Esophagus muscularis mucosa (tissue), 4 donors: ENCODE results near the gene PLA2G4C. TPM values are rescaled to one million over a fixed set of nuclear protein-coding genes. Genes with fewer than 3 reads are reported as not detected.

ENCODE experiments used
- DNase-seq: peaks from one replicate; pipeline ENCODE4 v3.0.0-alpha.2; 2017; ENCODE audit errors: extremely low spot score
- H3K27ac ChIP-seq, 4 donors: fragments of 200-600 bp; sonication (generic); replicated peaks in 1 of 4; 1 replicate in 3 of 4; 2 replicates in 1 of 4; pipeline ENCODE4 v1.5.1; 2016 to 2019; ENCODE audit warnings: mild to moderate bottlenecking in 1 of 4
- H3K27me3 ChIP-seq, 4 donors: fragments of 200-600 bp; sonication (generic); one replicate each; pipeline versions ENCODE4 v1.5.1 to v1.6.0; 2016 to 2019
- H3K36me3 ChIP-seq, 4 donors: fragments of 200-600 bp; sonication (generic); one replicate each; pipeline ENCODE4 v1.5.1; 2016 to 2019
- H3K4me1 ChIP-seq, 4 donors: fragments of 200-600 bp; sonication (generic); one replicate each; pipeline ENCODE4 v1.5.1; 2016 to 2019
- H3K4me3 ChIP-seq, 4 donors: fragments of 200-600 bp; sonication (generic); 1 replicate in 2 of 4; 2 replicates in 2 of 4; pipeline ENCODE4 v1.5.1; 2016 to 2019; ENCODE audit warnings: mild to moderate bottlenecking in 4 of 4, moderate library complexity in 1 of 4
- H3K9me3 ChIP-seq, 4 donors: fragments of 200-600 bp; sonication (generic); 1 replicate in 3 of 4; 2 replicates in 1 of 4; pipeline ENCODE4 v1.5.1; 2016 to 2019
- EP300 ChIP-seq: sonication (generic); formaldehyde crosslinking; IDR thresholded peaks from one replicate; pipeline ENCODE4 v1.6.1; 2017; ENCODE audit warnings: antibody characterized with exemption
- POLR2A ChIP-seq: fragments of 450-650 bp; IDR thresholded peaks from one replicate; pipeline ENCODE4 v1.6.1; 2017; ENCODE audit warnings: antibody characterized with exemption, moderate library complexity, mild to moderate bottlenecking, low read depth
- POLR2AphosphoS5 ChIP-seq, 2 donors: sonication (generic); formaldehyde crosslinking; IDR thresholded peaks; one replicate each; pipeline ENCODE4 v1.6.1; 2017; ENCODE audit warnings: antibody characterized with exemption in 2 of 2
- WGBS: methylation state at CpG from one replicate; pipeline ENCODE4 v1.1.5; 2018; 5-methylcytosine and 5-hydroxymethylcytosine counted together
- intact Hi-C: fragments of 100-400 bp; cut with DNase I; formaldehyde crosslinking; loops from one replicate; pipeline ENCODE4 v1.15.1; 2023
- total RNA-seq, 4 donors: library from RNA; depleted of rRNA; stranded (reverse); fragments of >200 nt; gene quantifications; one replicate each; pipeline versions ENCODE4 v1.1.0 to v1.2.1, GENCODE V29; 2016
- TF ChIP-seq, protein P1 (sequence below), 3 experiments: fragments of 200-600 bp in 2 of 3; fragments of 450-650 bp in 1 of 3; sonication (generic) in 2 of 3; IDR thresholded peaks; one replicate each; pipeline ENCODE4 v1.5.1; 2017 to 2019; ENCODE audit warnings: antibody characterized with exemption in 3 of 3, mild to moderate bottlenecking in 2 of 3, moderate library complexity in 1 of 3

The PLA2G4C gene
- total RNA-seq, 4 donors from 2014 or later = 5.3 to 15.1 (median 9.3) TPM

DNA sequence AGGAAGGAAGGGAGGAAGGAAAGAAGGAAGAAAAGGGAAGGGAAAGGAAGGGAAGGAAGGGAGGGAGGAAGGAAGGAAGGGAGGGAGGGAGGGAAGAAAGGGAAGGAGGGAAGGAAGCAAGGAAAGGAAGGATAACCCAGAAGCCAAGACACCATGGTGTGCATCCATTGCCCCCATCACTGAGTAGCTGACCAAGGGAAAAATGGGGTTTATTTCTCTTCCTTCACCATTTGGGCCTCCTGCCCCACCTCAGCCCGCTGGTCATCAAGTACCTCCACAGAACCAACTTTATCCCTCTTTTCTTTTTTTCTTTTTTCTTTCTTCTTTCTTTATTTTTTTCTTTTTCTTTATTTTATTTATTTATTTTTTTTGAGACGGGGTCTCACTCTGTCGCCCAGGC is 87.1 kb downstream of the PLA2G4C start:
- Histone ChIP-seq H3K4me3 (no peak overlapping the region), H3K36me3 (no peaks in the 10 kb centered on the region), H3K27ac (no peak overlapping the region), H3K27me3 (peaks cover 0 to 25% (median 1%) of the 10 kb centered on the region in 4 donors), H3K9me3 (no peaks in the 10 kb centered on the region), H3K4me1 (no peaks in the 10 kb centered on the region)
- intact Hi-C loops = no loop called here
- WGBS = 87% methylated on average over 3 of the region's 3 CpGs
- DNase-seq = no peak
- no peak for TF ChIP-seq POLR2A
- TF ChIP-seq EP300 = no peak
- TF ChIP-seq, protein P1, sequence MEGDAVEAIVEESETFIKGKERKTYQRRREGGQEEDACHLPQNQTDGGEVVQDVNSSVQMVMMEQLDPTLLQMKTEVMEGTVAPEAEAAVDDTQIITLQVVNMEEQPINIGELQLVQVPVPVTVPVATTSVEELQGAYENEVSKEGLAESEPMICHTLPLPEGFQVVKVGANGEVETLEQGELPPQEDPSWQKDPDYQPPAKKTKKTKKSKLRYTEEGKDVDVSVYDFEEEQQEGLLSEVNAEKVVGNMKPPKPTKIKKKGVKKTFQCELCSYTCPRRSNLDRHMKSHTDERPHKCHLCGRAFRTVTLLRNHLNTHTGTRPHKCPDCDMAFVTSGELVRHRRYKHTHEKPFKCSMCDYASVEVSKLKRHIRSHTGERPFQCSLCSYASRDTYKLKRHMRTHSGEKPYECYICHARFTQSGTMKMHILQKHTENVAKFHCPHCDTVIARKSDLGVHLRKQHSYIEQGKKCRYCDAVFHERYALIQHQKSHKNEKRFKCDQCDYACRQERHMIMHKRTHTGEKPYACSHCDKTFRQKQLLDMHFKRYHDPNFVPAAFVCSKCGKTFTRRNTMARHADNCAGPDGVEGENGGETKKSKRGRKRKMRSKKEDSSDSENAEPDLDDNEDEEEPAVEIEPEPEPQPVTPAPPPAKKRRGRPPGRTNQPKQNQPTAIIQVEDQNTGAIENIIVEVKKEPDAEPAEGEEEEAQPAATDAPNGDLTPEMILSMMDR (IDR thresholded peaks at IDR 0.05) = no peak
- no peak for TF ChIP-seq POLR2AphosphoS5 (IDR thresholded peaks at IDR 0.05)

DNA sequence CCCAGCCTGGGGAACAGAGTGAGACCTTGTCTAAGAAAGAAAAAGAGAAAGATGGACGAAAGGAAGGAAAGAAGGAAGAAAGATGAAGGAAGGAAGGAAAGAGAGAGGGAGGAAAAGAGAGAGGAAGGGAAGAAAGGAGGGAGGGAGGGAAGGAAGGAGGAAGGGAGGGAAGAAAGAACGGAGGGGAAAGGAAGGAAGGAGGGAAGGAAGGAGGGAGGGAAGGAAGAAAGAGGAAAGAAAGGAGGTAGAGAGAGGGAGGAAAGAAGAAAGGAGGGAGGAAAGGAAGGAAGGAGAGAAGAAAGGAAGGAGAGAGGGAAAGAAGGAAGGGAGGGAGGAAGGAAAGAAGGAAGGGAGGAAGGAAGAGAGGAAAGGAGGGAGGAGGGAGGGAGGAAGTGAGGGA is 87.6 kb downstream of the PLA2G4C start:
- Histone ChIP-seq H3K36me3 (no peaks in the 10 kb centered on the region), H3K27ac (no peak overlapping the region), H3K4me3 (no peak overlapping the region), H3K9me3 (no peaks in the 10 kb centered on the region), H3K27me3 (peaks cover 0 to 25% (median 2%) of the 10 kb centered on the region in 4 donors), H3K4me1 (no peaks in the 10 kb centered on the region)
- intact Hi-C loops = no loop called here
- TF ChIP-seq POLR2AphosphoS5 (IDR thresholded peaks at IDR 0.05) (no peak), EP300 (no peak)
- TF ChIP-seq, protein P1 (IDR thresholded peaks at IDR 0.05) = no peak
- WGBS = 70% methylated on average over 2 of the region's 2 CpGs
- no peak for DNase-seq

DNA sequence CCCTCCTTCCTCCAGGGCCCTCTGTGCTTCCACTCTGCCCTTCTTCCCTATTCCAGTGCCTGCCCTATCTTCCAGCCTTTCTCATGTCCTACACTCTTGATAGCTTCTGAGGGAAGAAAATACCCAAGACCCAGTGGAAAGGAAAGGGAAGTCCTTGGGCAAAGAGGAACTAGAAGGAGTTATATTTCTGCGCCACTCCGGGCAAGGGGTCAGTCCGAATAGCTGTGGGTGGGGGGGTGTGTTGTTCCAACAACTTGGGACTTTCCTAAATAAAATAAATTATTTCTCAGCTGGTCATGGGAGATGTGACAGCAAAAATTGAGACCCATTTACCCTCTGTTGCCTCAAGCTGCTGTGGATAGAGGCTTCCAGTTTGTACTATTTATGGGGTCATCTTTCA is 89.9 kb downstream of the PLA2G4C start:
- H3K4me3 ChIP-seq = no peak overlapping the region
- peaks cover 0 to 3% (median 0%) of the 10 kb centered on the region in 4 donors for H3K9me3 ChIP-seq
- H3K27ac ChIP-seq = no peak overlapping the region
- intact Hi-C loops = no loop called here
- DNase-seq = no peak
- WGBS = 28% methylated on average over 3 of the region's 3 CpGs
- H3K4me1 ChIP-seq = no peaks in the 10 kb centered on the region
- TF ChIP-seq EP300 (no peak), POLR2A (no peak), POLR2AphosphoS5 (IDR thresholded peaks at IDR 0.05) (no peak)
- TF ChIP-seq, protein P1 (IDR thresholded peaks at IDR 0.05) = no peak
- peaks cover 0 to 31% (median 2%) of the 10 kb centered on the region in 4 donors for H3K27me3 ChIP-seq
- no peaks in the 10 kb centered on the region for H3K36me3 ChIP-seq

DNA sequence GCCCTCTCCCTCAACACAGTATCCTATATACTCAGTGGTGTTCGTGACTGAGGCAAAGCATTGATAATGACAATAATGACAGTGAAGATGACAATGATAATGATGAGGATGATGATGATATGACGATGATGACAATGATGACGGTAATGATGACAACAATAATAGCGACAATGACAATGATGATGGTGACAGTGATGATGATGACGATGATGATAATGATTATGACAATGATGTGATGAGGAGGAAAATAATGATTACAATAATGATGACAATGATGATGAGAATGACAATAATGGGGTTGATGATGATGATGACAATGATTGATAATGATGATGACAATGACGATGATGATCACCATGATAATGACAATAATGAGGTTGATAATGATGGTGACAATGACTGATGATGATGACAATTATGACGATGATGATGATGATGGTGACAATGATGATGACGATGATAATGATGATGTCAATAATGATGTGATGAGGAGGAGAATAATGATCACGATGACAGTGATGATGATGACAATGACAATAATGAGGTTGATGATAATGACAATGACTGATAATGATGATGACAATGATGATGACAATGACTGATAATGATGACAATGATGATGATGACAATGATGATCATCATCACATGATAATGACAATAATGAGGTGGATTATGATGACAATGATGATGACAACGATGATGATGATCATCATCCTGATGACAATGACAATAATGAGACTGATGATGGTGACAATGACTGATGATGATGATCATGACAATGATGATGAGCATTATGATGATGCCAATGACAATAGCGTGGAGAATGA is 99.5 kb downstream of the PLA2G4C start:
- no peaks in the 10 kb centered on the region for H3K36me3 ChIP-seq
- H3K9me3 ChIP-seq = peaks cover 0 to 8% (median 5%) of the 10 kb centered on the region in 4 donors
- no peak for TF ChIP-seq EP300
- TF ChIP-seq, protein P1 (IDR thresholded peaks at IDR 0.05) = no peak
- TF ChIP-seq POLR2AphosphoS5 (IDR thresholded peaks at IDR 0.05) = no peak
- TF ChIP-seq POLR2A = no peak
- WGBS = 90% methylated on average over 11 of the region's 11 CpGs
- H3K4me3 ChIP-seq = no peak overlapping the region
- intact Hi-C loops = no loop called here
- DNase-seq = no peak
- H3K27ac ChIP-seq = no peak overlapping the region
- H3K4me1 ChIP-seq = no peaks in the 10 kb centered on the region
- H3K27me3 ChIP-seq = peaks cover 0 to 15% (median 0%) of the 10 kb centered on the region in 4 donors
